D721Med (cell line): Measurements from ENCODE around the gene SLC6A7.

Experiments used
- DNase-seq: peaks from one replicate; pipeline ENCODE4 v3.0.0; 2011; ENCODE audit warnings: low spot score; ENCODE audit not compliant: insufficient read length
- FAIRE-seq: peaks from 2 replicates; lab custom pipeline; 2011; peaks lifted over from hg19 to GRCh38; lab: Jason Lieb, UNC
- TF ChIP-seq, protein P1 (sequence below): IDR thresholded peaks from 2 replicates; pipeline ENCODE4 v1.5.1; 2012; ENCODE audit warnings: mild to moderate bottlenecking, control low read depth; ENCODE audit not compliant: insufficient read depth; ENCODE audit errors: missing control alignments

The SLC6A7 gene

DNA sequence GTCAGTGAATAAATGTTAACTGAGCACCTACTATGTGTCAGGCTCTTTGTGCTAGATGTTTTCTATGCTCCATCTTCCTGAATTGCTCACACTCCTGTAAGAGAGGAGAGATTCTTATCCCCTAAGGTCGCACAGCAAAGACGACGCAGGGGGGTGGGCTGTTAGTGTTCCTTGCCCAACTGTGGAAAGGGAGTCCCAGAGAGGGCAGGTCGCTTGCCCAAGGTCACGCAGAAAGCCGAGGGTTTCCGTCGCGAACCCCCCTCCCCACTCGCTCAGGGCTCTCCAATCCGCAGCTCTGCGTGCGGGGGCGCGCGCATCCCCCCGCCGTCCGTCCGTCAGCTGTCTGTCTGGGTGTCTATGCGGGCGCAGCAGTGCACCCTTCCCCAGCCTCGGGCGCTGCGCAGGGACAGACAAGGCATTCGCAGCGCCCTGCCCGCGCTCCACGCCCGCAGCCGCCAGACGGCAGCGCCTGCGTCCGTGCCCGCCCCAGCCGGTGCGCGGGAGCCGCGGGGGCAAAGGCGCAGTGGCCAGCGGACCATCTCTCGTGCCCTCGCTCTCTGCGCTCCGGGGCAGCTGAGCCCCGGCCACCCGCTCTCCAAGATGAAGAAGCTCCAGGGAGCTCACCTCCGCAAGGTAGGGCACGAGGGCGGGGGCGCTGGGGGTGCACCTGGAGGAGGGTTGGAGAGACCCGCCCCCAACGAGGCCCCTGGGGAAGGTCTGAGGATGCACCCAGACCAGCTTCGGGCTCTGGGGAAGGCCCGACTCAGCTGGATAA lies at the start of gene SLC6A7:
TSS of gene SLC6A7 (plus strand) at position 335 of the 775 bp plus-strand sequence. CDS start at position 601, 266 bp downstream.
- TF ChIP-seq, protein P1, sequence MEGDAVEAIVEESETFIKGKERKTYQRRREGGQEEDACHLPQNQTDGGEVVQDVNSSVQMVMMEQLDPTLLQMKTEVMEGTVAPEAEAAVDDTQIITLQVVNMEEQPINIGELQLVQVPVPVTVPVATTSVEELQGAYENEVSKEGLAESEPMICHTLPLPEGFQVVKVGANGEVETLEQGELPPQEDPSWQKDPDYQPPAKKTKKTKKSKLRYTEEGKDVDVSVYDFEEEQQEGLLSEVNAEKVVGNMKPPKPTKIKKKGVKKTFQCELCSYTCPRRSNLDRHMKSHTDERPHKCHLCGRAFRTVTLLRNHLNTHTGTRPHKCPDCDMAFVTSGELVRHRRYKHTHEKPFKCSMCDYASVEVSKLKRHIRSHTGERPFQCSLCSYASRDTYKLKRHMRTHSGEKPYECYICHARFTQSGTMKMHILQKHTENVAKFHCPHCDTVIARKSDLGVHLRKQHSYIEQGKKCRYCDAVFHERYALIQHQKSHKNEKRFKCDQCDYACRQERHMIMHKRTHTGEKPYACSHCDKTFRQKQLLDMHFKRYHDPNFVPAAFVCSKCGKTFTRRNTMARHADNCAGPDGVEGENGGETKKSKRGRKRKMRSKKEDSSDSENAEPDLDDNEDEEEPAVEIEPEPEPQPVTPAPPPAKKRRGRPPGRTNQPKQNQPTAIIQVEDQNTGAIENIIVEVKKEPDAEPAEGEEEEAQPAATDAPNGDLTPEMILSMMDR = no peak
- FAIRE-seq (no peak), DNase-seq (no peak)

DNA sequence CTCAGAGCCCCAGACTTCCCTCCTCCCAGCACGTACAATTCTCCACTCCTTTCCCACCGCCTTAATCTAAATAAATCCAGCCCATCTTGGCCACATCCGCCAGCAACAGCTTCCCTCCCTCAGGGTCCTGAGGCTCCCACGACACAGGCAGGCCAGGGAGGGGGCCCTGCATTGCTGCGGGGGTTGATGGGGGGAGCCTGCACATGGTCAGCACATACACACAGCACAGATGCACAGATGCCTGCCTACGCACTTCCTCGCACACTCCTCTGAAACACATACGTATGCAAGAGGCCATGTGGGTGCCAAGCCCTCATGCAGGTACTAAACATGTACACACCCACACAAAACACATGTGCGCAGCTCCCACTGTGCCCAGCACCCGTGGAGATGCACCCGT lies 49.0 kb upstream of the SLC6A7 start:
- DNase-seq = no peak
- TF ChIP-seq, protein P1 = no peak
- no peak for FAIRE-seq

DNA sequence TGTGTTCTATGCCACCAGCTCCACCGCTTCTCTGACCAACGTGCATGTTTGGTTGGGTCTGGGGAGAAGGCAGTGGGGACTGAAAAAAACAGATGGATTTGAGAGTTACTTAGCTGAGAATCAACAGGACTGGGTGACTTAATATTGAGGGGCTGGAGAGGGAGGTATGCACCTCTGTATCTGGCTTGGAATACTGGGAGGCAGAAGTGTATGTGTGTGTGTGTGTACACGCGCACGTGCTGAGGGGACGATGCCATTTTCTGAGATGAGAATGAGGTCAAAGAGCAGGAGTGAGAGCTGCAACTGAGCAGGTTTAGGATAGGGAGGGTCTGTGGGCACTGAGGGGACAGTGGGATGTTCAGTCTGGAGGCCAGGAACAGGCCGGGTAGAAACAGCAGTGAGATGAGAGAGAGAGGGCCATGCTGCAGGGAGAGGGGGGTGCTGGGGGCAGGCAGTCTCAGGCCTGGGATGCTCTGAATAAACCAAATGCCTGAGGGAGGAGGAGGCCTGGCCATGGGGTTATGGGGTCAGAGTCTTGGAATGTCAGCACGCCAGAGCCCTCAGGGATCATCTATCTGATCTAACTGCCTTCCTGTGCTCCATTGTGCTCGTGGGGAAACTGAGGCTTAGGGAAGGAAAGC lies 48.2 kb upstream of the SLC6A7 start:
- TF ChIP-seq, protein P1 = no peak
- no peak for DNase-seq
- FAIRE-seq = no peak

DNA sequence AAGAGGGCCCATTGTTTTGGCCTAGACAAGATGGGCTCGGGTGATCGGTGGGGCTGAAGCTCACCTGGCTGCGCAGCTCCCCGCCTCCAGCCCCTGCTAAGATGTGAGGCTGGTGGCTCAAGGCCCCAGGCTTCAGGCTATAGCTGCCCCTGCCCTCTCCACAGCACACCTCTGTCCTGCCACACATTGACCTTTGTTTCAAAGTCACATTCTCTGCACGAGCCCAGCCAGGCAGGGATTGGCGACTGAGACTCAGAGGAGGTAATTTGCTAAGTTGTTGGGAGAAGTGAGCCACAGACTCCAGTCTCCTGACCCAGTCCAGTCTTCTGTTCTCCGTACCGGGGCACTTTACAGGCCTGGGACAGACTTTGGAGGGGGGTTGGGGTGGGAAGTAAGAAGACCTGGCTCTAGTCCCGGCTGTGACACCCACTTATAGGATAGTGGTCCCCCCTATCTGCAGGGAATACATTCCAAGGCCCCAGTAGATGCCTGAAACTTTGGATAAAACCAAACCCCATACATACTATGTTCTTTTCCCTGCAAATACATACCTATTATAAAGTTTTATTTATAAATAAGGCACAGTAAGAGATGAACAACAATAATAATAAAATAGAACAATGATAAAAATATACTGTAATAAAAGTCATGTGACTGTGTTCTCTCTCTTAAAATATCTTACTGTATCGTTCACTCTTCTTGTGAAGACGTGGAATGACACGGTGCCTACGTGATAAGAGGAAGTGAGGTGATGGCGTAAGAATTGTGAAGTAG lies 47.5 kb upstream of the SLC6A7 start:
- FAIRE-seq = no peak
- DNase-seq = no peak

DNA sequence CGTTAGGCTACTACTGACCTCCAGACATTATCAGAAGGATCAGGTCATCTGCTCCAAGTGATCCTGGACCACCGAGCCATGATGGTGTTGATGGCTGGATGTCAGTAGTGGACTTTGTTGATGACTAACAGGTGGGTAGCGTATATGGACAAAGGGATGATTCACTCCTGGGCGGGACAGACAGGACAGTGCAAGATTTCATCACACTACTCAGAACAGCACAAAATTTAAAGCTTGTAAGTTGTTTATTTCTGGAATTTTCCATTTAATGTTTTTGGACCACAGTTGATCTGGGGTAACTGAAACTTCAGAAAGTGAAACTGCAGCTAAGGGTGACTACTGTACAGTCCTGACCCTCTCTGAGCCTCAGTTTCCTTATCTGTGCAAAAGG lies 46.9 kb upstream of the SLC6A7 start:
- DNase-seq = no peak
- no peak for FAIRE-seq
- TF ChIP-seq, protein P1 = no peak

More for the DNA sequence above, 47.5 kb upstream of the SLC6A7 start:
- TF ChIP-seq, protein P1 = no peak

DNA sequence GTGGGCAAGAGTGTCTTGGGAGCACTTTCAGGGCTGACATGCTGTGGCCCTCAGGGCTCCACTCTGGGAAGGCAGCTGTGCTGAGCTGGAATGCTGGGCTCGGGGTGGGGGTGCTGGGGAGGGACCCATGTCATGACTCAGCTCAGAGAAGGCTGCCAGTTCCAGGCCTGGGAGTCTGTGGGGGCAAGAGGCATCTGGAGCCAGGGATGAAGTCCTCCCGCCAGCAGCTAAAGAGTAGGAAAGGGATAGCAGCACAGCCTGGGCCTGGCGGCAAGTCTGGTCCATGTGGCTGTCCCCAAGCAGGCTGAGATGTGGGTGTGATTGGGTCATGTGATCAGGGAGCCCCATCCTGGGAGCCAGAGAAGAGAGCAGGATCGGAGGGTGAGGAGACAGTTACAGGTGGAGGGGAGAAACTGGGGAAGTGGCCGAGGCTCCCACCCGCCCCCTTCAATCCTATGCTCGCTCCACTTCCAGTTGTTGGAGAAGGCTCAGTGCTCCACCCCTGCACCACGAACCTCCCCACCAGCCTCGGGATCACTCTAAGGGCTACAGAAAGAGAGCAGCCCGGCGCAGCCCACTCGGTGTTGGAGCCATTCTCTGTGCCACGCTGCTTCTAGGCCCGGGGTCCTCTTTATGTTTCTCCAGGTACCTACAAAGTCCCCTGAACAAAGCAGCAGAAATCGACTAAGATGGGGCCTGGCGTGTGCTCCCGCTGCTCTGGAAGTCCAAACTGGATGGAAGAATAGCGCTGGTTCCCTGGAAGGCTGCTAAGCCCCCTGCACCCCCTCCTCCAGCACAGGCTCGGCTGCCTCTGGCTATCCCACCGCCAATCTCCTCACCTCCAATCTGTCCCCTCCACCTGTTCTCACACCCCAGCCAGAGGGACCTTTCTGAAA lies 46.3 kb upstream of the SLC6A7 start:
- DNase-seq (no peak), FAIRE-seq (no peak)
- TF ChIP-seq, protein P1 = no peak
